ENCODE results near the gene STPG2. TPM values are rescaled to one million over a fixed set of nuclear protein-coding genes. Genes with fewer than 3 reads are reported as not detected.
"Not testable (repeated sequence)": the region's sequence is repeated elsewhere in the genome, so short reads cannot be mapped to it uniquely, and the experiment has no call there.

The STPG2 gene
- total RNA-seq, 1 donor from 2014 or later = not detected

DNA sequence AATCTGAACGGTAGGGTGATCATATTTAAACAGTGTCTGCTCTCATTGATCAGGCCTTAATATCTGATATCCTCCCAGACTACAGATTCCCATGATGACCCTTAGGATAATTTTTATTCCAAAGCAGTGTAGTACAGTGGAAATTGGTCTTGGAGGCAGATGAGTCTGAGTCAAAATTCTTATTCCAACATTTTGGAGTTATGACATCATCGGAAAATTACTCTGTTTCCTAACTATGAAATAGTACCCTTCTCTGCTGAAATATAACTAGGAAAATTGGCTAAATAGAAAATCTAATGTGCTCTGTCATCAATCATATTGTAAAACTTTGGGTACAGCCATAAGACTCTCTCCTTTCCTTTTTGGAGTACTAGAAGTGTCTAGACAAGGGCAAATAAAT is 583.3 kb downstream of the STPG2 start:
- TF ChIP-seq, protein P1, sequence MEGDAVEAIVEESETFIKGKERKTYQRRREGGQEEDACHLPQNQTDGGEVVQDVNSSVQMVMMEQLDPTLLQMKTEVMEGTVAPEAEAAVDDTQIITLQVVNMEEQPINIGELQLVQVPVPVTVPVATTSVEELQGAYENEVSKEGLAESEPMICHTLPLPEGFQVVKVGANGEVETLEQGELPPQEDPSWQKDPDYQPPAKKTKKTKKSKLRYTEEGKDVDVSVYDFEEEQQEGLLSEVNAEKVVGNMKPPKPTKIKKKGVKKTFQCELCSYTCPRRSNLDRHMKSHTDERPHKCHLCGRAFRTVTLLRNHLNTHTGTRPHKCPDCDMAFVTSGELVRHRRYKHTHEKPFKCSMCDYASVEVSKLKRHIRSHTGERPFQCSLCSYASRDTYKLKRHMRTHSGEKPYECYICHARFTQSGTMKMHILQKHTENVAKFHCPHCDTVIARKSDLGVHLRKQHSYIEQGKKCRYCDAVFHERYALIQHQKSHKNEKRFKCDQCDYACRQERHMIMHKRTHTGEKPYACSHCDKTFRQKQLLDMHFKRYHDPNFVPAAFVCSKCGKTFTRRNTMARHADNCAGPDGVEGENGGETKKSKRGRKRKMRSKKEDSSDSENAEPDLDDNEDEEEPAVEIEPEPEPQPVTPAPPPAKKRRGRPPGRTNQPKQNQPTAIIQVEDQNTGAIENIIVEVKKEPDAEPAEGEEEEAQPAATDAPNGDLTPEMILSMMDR (IDR thresholded peaks at IDR 0.05; ENCODE audit: borderline replicate concordance) = no peak
- intact Hi-C loops (cut with micrococcal nuclease) = no loop called here
- Histone ChIP-seq H3K9me3 (replicated peaks) (peaks cover 23% of the 10 kb centered on the region), H3K27ac (replicated peaks) (no peak overlapping the region), H3K36me3 (no peaks in the 10 kb centered on the region), H3K27me3 (ENCODE audit: low read depth) (no peaks in the 10 kb centered on the region), H3K4me3 (no peak overlapping the region), H3K4me1 (peaks cover 3% of the 10 kb centered on the region)
- no peak for DNase-seq

DNA sequence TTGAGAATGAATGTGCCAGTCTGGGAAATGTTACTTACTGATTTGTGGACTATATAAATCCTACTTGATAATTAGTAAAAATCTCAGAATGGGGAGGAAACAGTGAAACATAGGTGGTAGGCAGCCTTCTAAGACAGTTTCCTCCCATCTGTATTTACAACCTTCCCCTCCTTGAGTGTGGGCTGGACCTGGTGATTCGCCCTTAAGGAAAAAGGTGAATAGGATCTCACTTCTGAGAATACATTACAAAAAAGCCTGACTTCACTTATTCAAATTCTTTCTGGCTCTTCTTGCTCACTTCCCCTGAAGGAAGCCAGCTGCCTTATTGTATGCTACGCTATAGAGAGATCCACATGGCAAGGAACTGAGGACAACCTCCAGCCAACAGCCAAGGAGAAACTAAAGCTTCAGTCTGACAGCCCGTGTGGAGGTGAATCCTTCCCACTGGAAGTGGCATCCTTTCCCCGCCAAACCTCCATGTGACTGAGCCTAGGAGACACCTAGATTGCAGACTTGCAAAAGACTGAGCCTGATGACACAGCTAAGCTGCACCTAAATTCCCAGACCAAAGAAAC is 585.0 kb downstream of the STPG2 start:
- DNase-seq = no peak
- TF ChIP-seq, protein P1 (IDR thresholded peaks at IDR 0.05; ENCODE audit: borderline replicate concordance) = no peak
- no peaks in the 10 kb centered on the region for H3K27me3 ChIP-seq (ENCODE audit: low read depth)
- H3K9me3 ChIP-seq (replicated peaks) = peaks cover 11% of the 10 kb centered on the region
- peaks cover 3% of the 10 kb centered on the region for H3K4me1 ChIP-seq
- no peak overlapping the region for H3K27ac ChIP-seq (replicated peaks)
- no peak overlapping the region for H3K4me3 ChIP-seq
- H3K36me3 ChIP-seq = no peaks in the 10 kb centered on the region
- intact Hi-C loops (cut with micrococcal nuclease) = no loop called here

DNA sequence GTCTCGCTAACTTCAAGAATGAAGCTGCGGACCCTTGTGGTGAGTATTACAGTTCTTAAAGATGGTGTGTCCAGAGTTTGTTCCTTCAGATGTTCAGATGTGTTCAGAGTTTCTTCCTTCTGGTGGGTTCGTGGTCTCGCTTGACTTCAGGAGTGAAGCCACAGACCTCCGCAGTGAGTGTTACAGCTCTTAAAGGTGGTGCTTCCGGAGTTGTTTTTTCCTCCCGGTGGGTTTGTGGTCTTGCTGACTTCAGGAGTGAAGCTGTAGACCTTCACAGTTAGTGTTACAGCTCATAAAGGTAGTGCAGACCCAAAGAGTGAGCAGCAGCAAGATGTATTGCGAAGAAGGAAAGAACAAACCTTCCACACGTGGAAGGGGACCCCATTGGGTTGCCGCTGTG is 592.6 kb downstream of the STPG2 start:
- DNase-seq; H3K9me3 ChIP-seq (replicated peaks); H3K27ac ChIP-seq (replicated peaks); H3K27me3 ChIP-seq (ENCODE audit: low read depth); H3K4me1 ChIP-seq; H3K36me3 ChIP-seq; intact Hi-C loops (cut with micrococcal nuclease); H3K4me3 ChIP-seq: not testable (repeated sequence)

DNA sequence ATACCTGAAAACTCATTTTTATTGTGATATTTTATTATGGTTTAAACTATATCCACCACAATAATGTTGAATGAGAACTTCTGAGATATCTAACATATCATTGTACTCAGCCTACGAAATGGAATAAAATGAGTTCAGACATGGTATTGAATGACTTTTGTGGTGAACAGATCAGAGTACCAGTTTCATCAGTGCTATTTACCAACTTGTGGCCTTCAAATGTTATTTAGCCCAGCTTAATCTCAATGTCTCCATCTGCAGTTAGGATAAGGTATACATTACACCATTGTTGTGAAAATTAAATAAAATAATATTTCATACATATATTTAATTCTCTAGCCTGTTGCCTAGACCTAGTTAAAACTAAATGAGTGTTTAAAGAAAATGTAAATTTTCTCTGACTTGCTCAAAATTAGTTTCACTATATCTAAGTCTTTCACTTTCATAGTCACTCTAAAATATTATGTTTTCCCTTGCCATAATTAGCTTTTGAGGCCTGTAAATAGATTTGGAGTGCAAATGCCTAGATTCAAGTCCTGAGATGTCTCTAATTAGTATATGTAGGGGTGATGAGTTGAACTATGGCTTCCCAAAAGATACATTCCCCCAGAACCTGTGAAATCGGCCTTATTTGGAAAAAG is 594.2 kb downstream of the STPG2 start:
- Histone ChIP-seq H3K4me3 (no peak overlapping the region), H3K9me3 (replicated peaks) (no peaks in the 10 kb centered on the region), H3K36me3 (no peaks in the 10 kb centered on the region), H3K27ac (replicated peaks) (no peak overlapping the region), H3K4me1 (no peaks in the 10 kb centered on the region), H3K27me3 (ENCODE audit: low read depth) (no peaks in the 10 kb centered on the region)
- TF ChIP-seq, protein P1 (IDR thresholded peaks at IDR 0.05; ENCODE audit: borderline replicate concordance) = no peak
- intact Hi-C loops (cut with micrococcal nuclease) = no loop called here
- DNase-seq = no peak

DNA sequence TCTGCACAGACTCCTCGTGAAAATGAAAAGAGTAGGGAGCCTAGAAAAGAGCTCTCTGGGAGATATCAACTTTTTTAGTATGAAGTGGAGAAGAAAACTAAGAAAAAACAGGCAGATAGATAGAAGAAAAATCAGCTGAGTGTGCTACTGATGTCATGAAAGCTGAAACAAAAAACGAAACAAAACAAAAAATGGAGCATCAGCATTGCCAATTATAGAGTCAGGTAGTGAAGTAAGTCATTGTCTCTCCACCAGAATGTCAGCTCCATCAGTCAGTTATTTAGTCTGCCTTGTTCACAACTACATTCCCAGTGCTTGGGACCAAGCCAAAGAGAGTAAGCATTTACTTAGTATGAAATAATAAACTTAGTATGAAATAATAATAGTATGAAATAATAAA is 595.1 kb downstream of the STPG2 start:
- Histone ChIP-seq H3K9me3 (replicated peaks) (no peaks in the 10 kb centered on the region), H3K4me3 (no peak overlapping the region), H3K27me3 (ENCODE audit: low read depth) (no peaks in the 10 kb centered on the region), H3K4me1 (no peaks in the 10 kb centered on the region), H3K36me3 (no peaks in the 10 kb centered on the region), H3K27ac (replicated peaks) (no peak overlapping the region)
- no peak for DNase-seq
- intact Hi-C loops (cut with micrococcal nuclease) = no loop called here
- TF ChIP-seq, protein P1 (IDR thresholded peaks at IDR 0.05; ENCODE audit: borderline replicate concordance) = no peak

DNA sequence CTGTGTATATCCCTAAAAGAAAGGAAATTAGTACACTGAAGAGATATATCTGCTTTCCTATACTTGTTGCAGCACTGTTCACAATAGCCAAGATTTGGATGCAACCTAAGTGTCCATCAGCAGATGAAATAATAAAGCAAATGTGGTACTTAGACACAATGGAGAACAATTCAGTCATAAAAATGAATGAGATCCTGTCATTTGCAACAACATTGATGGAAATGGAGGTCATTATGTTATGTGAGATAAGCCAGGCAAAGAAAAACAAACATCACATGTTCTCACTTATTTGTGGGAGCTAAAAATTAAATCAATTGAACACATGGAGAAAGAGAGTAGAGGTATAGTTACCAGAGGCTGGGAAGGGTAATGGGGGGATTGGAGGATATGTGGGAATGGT is 611.9 kb downstream of the STPG2 start:
- no peaks in the 10 kb centered on the region for H3K36me3 ChIP-seq
- no peak for DNase-seq
- H3K4me1 ChIP-seq = no peaks in the 10 kb centered on the region
- no peak overlapping the region for H3K4me3 ChIP-seq
- TF ChIP-seq, protein P1 (IDR thresholded peaks at IDR 0.05; ENCODE audit: borderline replicate concordance) = no peak
- H3K27ac ChIP-seq (replicated peaks) = no peak overlapping the region
- intact Hi-C loops (cut with micrococcal nuclease) = no loop called here
- H3K9me3 ChIP-seq (replicated peaks) = peaks cover 22% of the 10 kb centered on the region
- H3K27me3 ChIP-seq (ENCODE audit: low read depth) = no peaks in the 10 kb centered on the region
